Lower lobe of right lung (tissue), 2 donors: ENCODE results near the gene RAB6C. TPM values are rescaled to one million over a fixed set of nuclear protein-coding genes. Genes with fewer than 3 reads are reported as not detected.
"Not testable (repeated sequence)": the region's sequence is repeated elsewhere in the genome, so short reads cannot be mapped to it uniquely, and the experiment has no call there.

Experiments
- ATAC-seq, 2 donors: fragments of 200-7000 bp; cut with Tn5 transposase; one replicate each; pipeline ENCODE4 v1.9.1; 2020 to 2022; ENCODE audit warnings: mild to moderate bottlenecking in 2 of 2, moderate library complexity in 2 of 2
- DNase-seq: peaks from one replicate; pipeline ENCODE4 v3.0.0-alpha.2; 2020
- H3K27ac ChIP-seq: fragments of 200-600 bp; one replicate; pipeline ENCODE4 v1.8.0; 2022
- H3K27me3 ChIP-seq: fragments of 200-600 bp; one replicate; pipeline ENCODE4 v1.8.0; 2022; ENCODE audit warnings: low read depth
- H3K36me3 ChIP-seq: fragments of 200-600 bp; one replicate; pipeline ENCODE4 v1.8.0; 2022; ENCODE audit warnings: mild to moderate bottlenecking
- H3K4me1 ChIP-seq: fragments of 200-600 bp; one replicate; pipeline ENCODE4 v1.8.0; 2022
- H3K4me3 ChIP-seq: fragments of 200-600 bp; one replicate; pipeline ENCODE4 v1.8.0; 2022; ENCODE audit warnings: mild to moderate bottlenecking
- H3K9me3 ChIP-seq: fragments of 200-600 bp; one replicate; pipeline ENCODE4 v1.8.0; 2022
- intact Hi-C: fragments of 100-400 bp; cut with DNase I; formaldehyde crosslinking; loops from one replicate; pipeline ENCODE4 v1.11.0; 2022
- total RNA-seq: library from RNA; stranded (reverse); fragmentation: NEBNext Ultra II Directional; extraction: Animal tissue kit (Norgen Biotek cat#: 25700); gene quantifications from one replicate; pipeline ENCODE4 v1.2.1, GENCODE V29; 2021
- TF ChIP-seq, protein P1 (sequence below): fragments of 200-600 bp; IDR thresholded peaks from one replicate; pipeline ENCODE4 v1.8.0; 2022; ENCODE audit warnings: antibody characterized with exemption, mild to moderate bottlenecking
- donor health status: DM: no; HTN: yes; CAD: no; lungs with severe emphysema.

RAB6C gene
- total RNA-seq, 1 donor from 2014 or later, result not detected

DNA sequence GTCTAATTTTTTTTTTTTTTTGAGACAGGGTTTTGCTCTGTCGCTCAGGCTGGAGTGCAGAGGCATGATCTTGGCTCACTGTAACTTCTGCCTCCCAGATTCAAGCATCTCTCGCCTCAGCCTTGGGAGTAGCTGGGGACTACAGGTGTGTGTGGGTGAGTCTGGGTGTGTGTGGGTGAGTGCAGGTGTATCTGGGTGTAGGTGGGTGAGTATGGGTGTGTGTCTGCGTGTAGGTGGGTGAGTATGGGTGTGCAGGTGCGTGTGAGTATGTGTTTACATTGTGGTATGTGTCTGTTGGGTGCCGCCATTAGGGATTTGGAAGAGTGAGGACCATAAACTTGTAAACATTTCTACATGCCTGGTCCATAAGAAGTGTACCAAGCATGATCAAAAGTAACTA lies 1.5 kb upstream of the RAB6C start:
- no peak overlapping the region for H3K27ac ChIP-seq
- peaks cover 28% of the 10 kb centered on the region for H3K27me3 ChIP-seq
- TF ChIP-seq, protein P1, sequence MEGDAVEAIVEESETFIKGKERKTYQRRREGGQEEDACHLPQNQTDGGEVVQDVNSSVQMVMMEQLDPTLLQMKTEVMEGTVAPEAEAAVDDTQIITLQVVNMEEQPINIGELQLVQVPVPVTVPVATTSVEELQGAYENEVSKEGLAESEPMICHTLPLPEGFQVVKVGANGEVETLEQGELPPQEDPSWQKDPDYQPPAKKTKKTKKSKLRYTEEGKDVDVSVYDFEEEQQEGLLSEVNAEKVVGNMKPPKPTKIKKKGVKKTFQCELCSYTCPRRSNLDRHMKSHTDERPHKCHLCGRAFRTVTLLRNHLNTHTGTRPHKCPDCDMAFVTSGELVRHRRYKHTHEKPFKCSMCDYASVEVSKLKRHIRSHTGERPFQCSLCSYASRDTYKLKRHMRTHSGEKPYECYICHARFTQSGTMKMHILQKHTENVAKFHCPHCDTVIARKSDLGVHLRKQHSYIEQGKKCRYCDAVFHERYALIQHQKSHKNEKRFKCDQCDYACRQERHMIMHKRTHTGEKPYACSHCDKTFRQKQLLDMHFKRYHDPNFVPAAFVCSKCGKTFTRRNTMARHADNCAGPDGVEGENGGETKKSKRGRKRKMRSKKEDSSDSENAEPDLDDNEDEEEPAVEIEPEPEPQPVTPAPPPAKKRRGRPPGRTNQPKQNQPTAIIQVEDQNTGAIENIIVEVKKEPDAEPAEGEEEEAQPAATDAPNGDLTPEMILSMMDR, result no peak

DNA sequence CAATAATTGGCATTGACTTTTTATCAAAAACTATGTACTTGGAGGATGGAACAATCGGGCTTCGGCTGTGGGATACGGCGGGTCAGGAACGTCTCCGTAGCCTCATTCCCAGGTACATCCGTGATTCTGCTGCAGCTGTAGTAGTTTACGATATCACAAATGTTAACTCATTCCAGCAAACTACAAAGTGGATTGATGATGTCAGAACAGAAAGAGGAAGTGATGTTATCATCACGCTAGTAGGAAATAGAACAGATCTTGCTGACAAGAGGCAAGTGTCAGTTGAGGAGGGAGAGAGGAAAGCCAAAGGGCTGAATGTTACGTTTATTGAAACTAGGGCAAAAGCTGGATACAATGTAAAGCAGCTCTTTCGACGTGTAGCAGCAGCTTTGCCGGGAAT lies 780 bp downstream of the RAB6C start:
- H3K36me3 ChIP-seq, DNase-seq, H3K27ac ChIP-seq, intact Hi-C loops, H3K4me1 ChIP-seq, H3K4me3 ChIP-seq, H3K9me3 ChIP-seq: not testable (repeated sequence)
- ATAC-seq, result peak; percentile 27 to 40
- peaks cover 39% of the 10 kb centered on the region for H3K27me3 ChIP-seq

More for the DNA sequence above, 1.5 kb upstream of the RAB6C start:
- no peak for ATAC-seq
- Histone ChIP-seq H3K9me3 (no peaks in the 10 kb centered on the region), H3K4me1 (no peaks in the 10 kb centered on the region), H3K4me3 (no peak overlapping the region), H3K36me3 (no peaks in the 10 kb centered on the region)
- intact Hi-C loops, result no loop called here
- no peak for DNase-seq

DNA sequence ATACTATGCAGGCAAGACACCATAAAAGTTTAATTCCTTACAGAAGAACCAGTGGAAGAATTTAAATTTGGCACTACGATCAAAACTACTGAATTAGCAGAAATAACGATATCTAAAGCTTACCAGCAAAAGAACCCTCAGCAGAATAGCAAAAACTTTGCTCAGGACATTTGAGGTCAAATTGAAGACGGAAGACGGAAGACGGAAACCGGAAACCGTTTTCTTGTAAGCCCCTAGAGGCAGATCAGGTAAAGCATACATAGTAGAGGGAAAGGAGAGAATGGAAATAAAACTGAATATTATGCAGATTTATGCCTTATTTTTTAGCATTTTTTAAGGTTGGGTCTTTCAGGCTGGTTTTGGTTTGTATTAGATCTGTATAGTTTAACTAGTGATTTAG lies 2.2 kb downstream of the RAB6C start:
- ATAC-seq, result not testable (repeated sequence)

DNA sequence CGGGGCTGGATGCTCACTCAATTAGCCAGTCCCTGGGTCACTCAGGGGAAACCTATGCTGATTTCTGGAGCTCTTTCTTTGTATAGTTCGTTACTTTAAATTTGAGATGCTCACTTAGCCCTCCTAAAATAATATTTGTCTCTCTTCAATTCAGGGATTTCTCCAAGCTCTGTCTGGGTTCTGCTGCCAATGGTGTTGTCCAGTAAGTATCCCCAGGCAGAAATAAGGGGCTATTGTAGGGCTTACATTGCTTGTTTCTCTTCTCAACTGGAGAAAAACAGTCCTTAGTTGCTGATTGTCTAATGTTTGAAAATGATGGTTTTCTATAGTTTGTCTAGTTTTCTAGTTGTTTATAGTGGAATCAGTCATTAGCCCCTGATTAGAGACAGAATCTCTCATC lies 5.0 kb downstream of the RAB6C start:
- Histone ChIP-seq H3K9me3 (no peaks in the 10 kb centered on the region), H3K36me3 (no peaks in the 10 kb centered on the region), H3K27me3 (peaks cover 20% of the 10 kb centered on the region), H3K27ac (no peak overlapping the region), H3K4me1 (no peaks in the 10 kb centered on the region), H3K4me3 (no peak overlapping the region)
- no peak for DNase-seq
- no peak for ATAC-seq
- intact Hi-C loops, result no loop called here
- TF ChIP-seq, protein P1, result no peak

More for the DNA sequence above, 2.2 kb downstream of the RAB6C start:
- DNase-seq, intact Hi-C loops, H3K4me3 ChIP-seq, H3K4me1 ChIP-seq, H3K9me3 ChIP-seq, H3K27ac ChIP-seq, H3K36me3 ChIP-seq: not testable (repeated sequence)
- H3K27me3 ChIP-seq, result peaks cover 28% of the 10 kb centered on the region

DNA sequence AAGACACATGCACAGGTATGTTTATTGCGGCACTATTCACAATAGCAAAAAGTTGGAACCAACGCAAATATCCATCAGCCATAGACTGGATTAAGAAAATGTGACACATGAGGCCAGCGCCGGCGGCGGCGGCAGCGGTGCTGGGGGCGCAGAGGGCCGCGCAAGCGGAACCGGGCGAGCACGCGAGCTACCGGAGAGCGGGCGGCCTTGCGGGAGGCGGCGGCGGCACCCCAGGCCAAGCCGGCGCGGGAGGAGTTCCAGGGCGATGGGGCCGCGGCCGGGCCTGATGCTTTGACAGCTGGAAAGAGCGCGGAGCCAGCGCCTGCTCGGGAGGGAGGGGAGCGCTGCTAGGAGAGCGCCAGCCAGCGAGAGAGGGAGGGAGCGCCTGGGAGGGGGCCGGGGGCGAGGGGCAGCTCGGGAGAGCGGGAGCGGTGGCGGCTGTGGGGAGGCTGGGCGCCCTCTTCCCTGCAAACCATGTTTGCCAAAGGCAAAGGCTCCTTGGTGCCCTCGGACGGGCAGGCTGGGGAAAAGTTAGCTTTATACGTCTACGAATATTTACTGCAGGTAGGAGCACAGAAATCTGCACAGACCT lies 13.0 kb downstream of the RAB6C start:
- intact Hi-C loops, H3K27ac ChIP-seq, H3K9me3 ChIP-seq, H3K4me3 ChIP-seq, H3K4me1 ChIP-seq, ATAC-seq, DNase-seq, H3K36me3 ChIP-seq: not testable (repeated sequence)
- H3K27me3 ChIP-seq, result peaks cover 16% of the 10 kb centered on the region

DNA sequence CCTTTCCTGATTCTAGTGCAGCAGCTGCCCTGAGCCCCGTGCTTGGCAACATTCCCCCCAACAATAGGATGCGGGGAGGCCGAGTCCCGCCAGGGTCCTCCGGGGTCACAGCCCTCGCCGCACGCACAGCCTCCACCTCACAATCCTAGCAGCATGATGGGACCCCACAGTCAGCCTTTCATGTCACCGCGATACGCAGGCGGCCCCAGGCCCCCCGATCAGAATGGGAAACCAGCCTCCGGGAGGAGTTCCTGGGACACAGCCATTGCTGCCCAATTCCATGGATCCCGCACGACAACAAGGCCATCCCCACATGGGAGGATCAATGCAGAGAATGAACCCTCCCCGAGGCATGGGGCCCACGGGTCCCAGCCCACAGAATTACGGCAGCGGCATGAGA lies 13.7 kb downstream of the RAB6C start:
- intact Hi-C loops, result not testable (repeated sequence)

DNA sequence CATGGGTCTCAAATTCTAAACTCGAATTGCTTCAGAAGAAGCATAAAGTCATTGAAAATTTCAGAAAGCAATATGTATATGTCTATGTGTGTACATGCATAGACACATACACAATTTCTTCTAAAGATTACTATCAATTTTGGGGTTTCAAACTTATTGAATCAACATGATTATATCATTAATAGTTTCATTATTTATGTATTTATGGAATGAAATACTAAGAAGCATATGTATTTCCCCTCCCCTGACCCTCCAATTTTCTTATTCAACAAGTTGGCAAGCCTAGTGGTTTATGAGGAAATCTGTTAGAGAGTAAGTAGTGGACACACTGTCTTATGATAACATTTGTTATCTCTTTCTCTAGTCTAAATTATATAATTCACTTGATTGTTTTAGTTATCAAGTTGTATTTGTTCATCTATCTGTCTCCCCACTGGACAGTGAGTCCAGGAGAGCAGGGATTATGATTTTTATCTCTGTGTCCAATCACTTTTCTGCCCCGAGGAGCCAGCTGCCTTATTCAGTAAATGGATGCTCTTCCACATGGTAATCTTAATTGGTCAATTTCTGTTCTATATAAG lies 17.3 kb downstream of the RAB6C start:
- H3K9me3 ChIP-seq, H3K36me3 ChIP-seq, H3K4me3 ChIP-seq, H3K4me1 ChIP-seq, ATAC-seq, intact Hi-C loops, H3K27me3 ChIP-seq, H3K27ac ChIP-seq, DNase-seq: not testable (repeated sequence)

More for the DNA sequence above, 13.7 kb downstream of the RAB6C start:
- not testable (repeated sequence) for H3K9me3 ChIP-seq, H3K4me1 ChIP-seq, H3K36me3 ChIP-seq, DNase-seq, H3K4me3 ChIP-seq, H3K27ac ChIP-seq, ATAC-seq
- peaks cover 16% of the 10 kb centered on the region for H3K27me3 ChIP-seq

DNA sequence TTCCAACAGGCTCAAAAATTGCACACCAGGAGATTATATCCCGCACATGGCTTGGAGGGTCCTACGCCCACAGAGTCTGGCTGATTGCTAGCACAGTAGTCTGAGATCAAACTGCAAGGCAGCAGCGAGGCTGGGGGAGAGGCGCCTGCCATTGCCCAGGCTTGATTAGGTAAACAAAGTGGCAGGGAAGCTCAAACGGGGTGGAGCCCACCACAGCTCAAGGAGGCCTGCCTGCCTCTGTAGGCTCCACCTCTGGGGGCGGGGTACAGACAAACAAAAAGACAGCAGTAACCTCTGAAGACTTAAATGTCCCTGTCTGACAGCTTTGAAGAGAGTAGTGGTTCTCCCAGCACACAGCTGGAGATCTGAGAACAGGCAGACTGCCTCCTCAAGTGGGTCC lies 19.3 kb downstream of the RAB6C start:
- H3K4me3 ChIP-seq, H3K27ac ChIP-seq, H3K36me3 ChIP-seq, ATAC-seq, H3K27me3 ChIP-seq, H3K9me3 ChIP-seq, DNase-seq, intact Hi-C loops, H3K4me1 ChIP-seq: not testable (repeated sequence)

DNA sequence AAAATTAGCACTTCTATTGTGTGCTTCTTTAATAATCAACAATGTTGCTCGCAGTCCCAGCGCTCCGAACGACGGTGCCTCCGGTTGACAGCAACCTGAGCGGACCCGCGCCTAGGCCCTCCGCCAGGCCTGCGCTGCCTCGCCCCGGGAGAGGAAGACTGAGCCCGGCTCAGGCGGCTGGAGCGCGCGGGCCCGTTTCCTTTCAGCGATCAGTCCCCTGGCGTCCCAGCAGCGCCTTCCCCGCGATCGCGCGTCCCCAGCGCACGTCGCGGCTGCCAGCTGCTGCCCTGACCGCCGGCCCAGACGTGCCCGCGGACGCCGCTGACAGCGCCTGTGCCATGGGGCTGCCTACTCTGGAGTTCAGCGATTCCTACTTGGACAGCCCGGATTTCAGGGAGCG lies 26.4 kb downstream of the RAB6C start:
- H3K4me3 ChIP-seq, H3K9me3 ChIP-seq, DNase-seq, intact Hi-C loops, ATAC-seq, H3K27ac ChIP-seq, H3K36me3 ChIP-seq, H3K4me1 ChIP-seq: not testable (repeated sequence)
- peaks cover 10% of the 10 kb centered on the region for H3K27me3 ChIP-seq

DNA sequence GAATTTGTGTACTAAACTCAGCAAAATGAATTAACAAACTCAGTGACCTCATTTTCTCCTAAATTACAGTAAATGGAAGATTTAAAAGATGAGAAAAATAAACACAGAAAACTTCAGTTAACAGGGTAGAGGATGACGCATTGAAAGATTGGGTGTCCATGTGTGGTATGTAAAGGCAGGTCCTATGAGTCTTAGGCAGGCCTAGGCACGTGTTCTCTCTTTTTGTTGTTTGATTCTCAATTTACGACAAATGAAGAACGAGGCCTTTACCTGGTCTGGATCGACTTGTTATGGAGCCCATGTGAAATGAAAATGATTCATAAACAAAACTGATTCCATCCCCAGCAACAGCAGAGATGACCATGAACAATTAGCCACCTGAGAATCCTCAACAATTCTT lies 37.2 kb downstream of the RAB6C start:
- H3K27ac ChIP-seq, intact Hi-C loops, DNase-seq, H3K4me3 ChIP-seq, H3K36me3 ChIP-seq, H3K4me1 ChIP-seq, H3K9me3 ChIP-seq, H3K27me3 ChIP-seq, ATAC-seq: not testable (repeated sequence)
